Epithelial cell of proximal tubule (primary cell): ENCODE measurements around the gene DEDD2. TPM values are rescaled to one million over a fixed set of nuclear protein-coding genes. Genes with fewer than 3 reads are reported as not detected.

Experiments used
- DNase-seq: peaks from one replicate; pipeline ENCODE4 v3.0.0-alpha.2; 2011; ENCODE audit warnings: low read depth
- H3K4me3 ChIP-seq: 2 replicates; pipeline ENCODE4 v1.5.1; 2011; ENCODE audit warnings: low read depth, mild to moderate bottlenecking, low read length
- total RNA-seq: library from RNA; depleted of rRNA; stranded (reverse); fragments of >200 nt; gene quantifications from 2 replicates; pipeline ENCODE4 v1.2.3, GENCODE V29; 2015
- TF ChIP-seq, protein P1 (sequence below): conservative IDR thresholded peaks from 2 replicates; pipeline ENCODE4 v1.5.1; 2012; ENCODE audit warnings: low read depth, mild to moderate bottlenecking, low read length

DEDD2 gene
- total RNA-seq, 1 donor from 2014 or later = 29.9 TPM

DNA sequence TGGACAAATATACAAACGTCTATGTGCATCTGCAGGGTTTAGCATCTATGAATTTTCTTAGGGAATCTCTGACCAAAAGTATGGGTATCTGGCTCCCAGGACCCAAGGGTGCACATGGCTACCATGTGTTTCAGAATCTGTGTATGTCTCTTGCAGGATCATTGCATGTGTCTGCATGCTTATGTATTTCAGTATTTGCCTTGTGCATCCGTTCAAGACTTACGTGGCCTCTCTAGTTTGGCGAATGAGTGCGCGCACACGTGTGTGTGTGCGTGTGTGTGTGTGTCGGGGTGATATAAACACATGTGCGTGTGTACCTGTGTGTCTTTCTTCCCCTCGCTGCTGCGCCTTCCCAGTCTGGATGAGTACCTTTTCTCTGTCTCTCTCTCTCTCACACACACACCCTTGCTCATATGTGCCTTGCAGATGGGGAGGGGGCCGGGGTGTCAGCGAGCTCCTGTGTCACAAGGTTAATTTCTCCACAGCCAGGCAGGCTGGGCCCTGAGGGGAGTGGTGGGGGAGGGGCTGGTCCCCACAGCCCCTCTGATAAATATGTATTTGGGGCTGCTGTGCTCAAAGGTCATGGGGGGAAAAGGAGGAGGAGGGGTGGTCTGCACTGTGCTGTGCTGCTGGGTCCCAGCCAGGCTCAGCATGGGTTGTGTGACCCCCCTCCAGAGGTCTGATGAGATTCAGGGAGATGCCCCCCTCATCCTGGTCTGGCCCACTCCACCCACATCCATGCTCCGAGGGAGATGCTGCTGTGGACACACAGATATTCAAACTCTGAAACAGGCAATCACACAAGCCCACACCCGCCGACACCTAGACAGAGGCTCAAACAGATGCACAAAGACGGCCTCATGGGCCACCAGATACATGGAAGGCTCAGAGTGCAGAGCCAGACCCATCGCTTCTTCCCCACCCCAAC is 47.7 kb downstream of the DEDD2 start:
- TF ChIP-seq, protein P1, sequence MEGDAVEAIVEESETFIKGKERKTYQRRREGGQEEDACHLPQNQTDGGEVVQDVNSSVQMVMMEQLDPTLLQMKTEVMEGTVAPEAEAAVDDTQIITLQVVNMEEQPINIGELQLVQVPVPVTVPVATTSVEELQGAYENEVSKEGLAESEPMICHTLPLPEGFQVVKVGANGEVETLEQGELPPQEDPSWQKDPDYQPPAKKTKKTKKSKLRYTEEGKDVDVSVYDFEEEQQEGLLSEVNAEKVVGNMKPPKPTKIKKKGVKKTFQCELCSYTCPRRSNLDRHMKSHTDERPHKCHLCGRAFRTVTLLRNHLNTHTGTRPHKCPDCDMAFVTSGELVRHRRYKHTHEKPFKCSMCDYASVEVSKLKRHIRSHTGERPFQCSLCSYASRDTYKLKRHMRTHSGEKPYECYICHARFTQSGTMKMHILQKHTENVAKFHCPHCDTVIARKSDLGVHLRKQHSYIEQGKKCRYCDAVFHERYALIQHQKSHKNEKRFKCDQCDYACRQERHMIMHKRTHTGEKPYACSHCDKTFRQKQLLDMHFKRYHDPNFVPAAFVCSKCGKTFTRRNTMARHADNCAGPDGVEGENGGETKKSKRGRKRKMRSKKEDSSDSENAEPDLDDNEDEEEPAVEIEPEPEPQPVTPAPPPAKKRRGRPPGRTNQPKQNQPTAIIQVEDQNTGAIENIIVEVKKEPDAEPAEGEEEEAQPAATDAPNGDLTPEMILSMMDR = no peak
- no peak overlapping the region for H3K4me3 ChIP-seq
- DNase-seq = no peak

- H3K4me3 ChIP-seq = no peak overlapping the region
- DNase-seq = no peak
- TF ChIP-seq, protein P1 = no peak
Observed at GRCh38 chr19:42168206-42168605, 49.3 kb downstream of the DEDD2 start.

GRCh38 chr19:42166316-42166715 is 51.2 kb downstream of the DEDD2 start:
- H3K4me3 ChIP-seq = no peak overlapping the region
- TF ChIP-seq, protein P1 = no peak
- DNase-seq = no peak

- H3K4me3 ChIP-seq = no peak overlapping the region
- no peak for DNase-seq
- TF ChIP-seq, protein P1 = no peak
Observed at GRCh38 chr19:42165146-42165545, 52.3 kb downstream of the DEDD2 start.

DNA sequence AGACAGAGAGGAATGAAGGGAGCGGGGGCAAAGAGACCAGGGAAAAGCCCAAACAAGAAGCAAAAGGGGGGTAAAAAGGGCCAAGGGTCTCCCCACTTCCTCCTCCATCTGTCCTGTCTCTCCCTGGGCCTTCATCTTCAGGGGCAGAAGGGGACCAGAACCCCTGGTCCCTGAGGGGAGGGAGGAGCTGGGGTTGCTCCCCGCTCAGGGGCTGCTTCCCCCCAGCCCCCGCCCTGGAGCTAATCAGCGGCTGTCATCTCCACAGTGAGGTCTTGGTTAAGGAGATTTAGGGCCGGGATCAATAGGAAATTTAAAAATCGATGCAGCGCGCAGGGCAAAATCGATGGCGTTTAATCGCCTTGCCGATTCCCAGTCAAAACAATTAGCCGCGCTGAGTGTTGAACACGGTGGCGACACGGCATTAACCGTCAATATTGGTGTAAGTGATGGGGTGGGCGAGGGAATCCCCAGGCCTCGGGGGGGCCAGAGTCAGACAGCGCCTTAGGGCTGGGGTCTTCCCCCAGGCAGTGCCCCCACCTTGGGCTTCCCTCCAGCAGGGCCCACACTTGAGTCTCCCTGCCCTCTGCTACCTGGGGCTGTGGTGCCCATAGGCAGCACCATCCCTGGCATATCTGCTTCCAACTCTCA is 55.7 kb downstream of the DEDD2 start:
- no peak overlapping the region for H3K4me3 ChIP-seq
- no peak for DNase-seq

GRCh38 chr19:42159942-42160341 is 57.5 kb downstream of the DEDD2 start:
- DNase-seq = no peak
- no peak overlapping the region for H3K4me3 ChIP-seq
- TF ChIP-seq, protein P1 = no peak

More for the DNA sequence above, 55.7 kb downstream of the DEDD2 start:
- TF ChIP-seq, protein P1 = no peak
